Measurements from ENCODE around the gene TCERG1L.

The TCERG1L gene

DNA sequence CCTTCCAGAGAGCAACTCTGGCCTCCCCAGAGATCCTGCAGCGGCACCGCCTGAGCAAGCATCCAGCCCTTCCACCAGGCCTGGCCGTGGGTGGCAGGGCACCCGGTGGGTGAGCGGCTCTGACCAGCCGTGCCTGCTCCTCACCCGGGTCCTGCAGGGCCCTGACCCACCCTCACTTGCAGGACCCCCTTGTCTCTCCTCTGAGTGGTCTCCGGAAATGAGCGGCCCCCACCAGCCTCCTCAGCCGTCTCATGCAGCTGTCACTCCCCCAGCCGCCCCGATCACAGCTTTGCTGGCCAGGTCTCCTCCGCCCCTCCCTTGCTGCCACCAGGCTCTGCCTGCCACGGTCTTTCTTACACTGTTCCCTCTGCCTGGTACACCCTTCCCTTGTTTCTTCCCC, 218.2 kb downstream of the TCERG1L start:
- TF ChIP-seq EZH2phosphoT487 (conservative IDR thresholded peaks at IDR 0.05; ENCODE audit: low read length) (no peak), CTCF (IDR thresholded peaks at IDR 0.05; ENCODE audit: insufficient read depth, low read length, poor library complexity, severe bottlenecking) (no peak)
- H4K20me1 ChIP-seq (ENCODE audit: low read depth, low read length) = no peaks in the 10 kb centered on the region

DNA sequence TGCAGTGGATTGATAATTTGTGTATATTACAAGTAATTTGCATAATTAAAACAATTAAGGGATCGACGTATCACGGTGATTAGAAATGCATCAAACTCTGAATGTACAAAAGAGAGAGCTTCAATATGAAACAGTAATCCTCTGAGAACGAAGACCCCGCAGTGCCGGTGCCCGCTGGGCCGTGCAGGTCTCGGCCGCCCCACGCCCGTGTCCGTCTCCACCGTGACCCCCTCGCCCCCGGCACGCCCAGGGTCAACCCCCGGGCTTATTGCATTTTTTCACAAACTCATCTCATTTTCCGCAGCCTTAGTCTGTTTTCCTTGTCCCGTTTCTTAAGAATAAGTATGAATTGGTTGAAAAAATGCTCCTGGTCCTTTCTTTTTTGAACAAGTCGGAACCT, 218.6 kb downstream of the TCERG1L start:
- Histone ChIP-seq H3K27ac (ENCODE audit: low read depth, low read length) (no peak overlapping the region), H3K4me3 (ENCODE audit: insufficient read depth, low read length, poor library complexity, severe bottlenecking) (no peak overlapping the region), H3K4me2 (ENCODE audit: low read depth, low read length, poor library complexity, severe bottlenecking) (no peak overlapping the region), H3K9me3 (ENCODE audit: insufficient read depth, low read length) (no peaks in the 10 kb centered on the region), H3K27me3 (ENCODE audit: low read length) (no peaks in the 10 kb centered on the region), H3K79me2 (ENCODE audit: insufficient read depth, low read length) (no peaks in the 10 kb centered on the region), H4K20me1 (ENCODE audit: low read depth, low read length) (no peaks in the 10 kb centered on the region), H3K9ac (ENCODE audit: low read length) (no peak overlapping the region), H3K9me2 (replicated peaks; ENCODE audit: insufficient read depth, low read length) (no peaks in the 10 kb centered on the region), H3K36me3 (ENCODE audit: low read length) (no peaks in the 10 kb centered on the region), H2AFZ (ENCODE audit: low read depth, low read length, severe bottlenecking) (no peak overlapping the region), H3F3A (ENCODE audit: insufficient read depth) (no peaks in the 10 kb centered on the region)
- no peak for TF ChIP-seq CTCF (IDR thresholded peaks at IDR 0.05; ENCODE audit: insufficient read depth, low read length, poor library complexity, severe bottlenecking)
- TF ChIP-seq EZH2phosphoT487 (conservative IDR thresholded peaks at IDR 0.05; ENCODE audit: low read length) = no peak

More for the DNA sequence above, 218.2 kb downstream of the TCERG1L start:
- no peak overlapping the region for H2AFZ ChIP-seq (ENCODE audit: low read depth, low read length, severe bottlenecking)
- H3K27ac ChIP-seq (ENCODE audit: low read depth, low read length) = no peak overlapping the region
- H3F3A ChIP-seq (ENCODE audit: insufficient read depth) = no peaks in the 10 kb centered on the region
- no peaks in the 10 kb centered on the region for H3K9me3 ChIP-seq (ENCODE audit: insufficient read depth, low read length)
- H3K36me3 ChIP-seq (ENCODE audit: low read length) = no peaks in the 10 kb centered on the region
- no peak overlapping the region for H3K9ac ChIP-seq (ENCODE audit: low read length)
- H3K27me3 ChIP-seq (ENCODE audit: low read length) = no peaks in the 10 kb centered on the region
- no peaks in the 10 kb centered on the region for H3K9me2 ChIP-seq (replicated peaks; ENCODE audit: insufficient read depth, low read length)
- no peak overlapping the region for H3K4me2 ChIP-seq (ENCODE audit: low read depth, low read length, poor library complexity, severe bottlenecking)
- no peak overlapping the region for H3K4me3 ChIP-seq (ENCODE audit: insufficient read depth, low read length, poor library complexity, severe bottlenecking)
- H3K79me2 ChIP-seq (ENCODE audit: insufficient read depth, low read length) = no peaks in the 10 kb centered on the region

DNA sequence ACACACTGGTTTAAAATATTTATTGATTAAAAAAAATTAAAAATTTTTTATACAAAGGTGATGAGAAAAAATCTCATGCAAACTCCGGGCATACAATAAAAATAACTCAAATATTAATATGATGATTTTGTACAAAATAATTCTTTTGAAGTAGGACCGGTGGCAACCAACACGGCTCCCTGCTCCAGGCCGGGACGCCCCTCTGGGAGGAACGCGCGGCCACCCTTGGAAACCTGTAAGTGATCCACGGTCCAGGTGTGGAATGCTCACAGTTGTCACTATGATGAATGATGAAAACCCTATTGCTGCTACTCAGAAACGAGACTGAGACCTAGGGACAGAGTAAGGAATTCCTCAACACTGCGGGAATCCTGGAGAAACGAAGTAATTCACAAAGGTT, 219.1 kb downstream of the TCERG1L start:
- Histone ChIP-seq H3K9me2 (replicated peaks; ENCODE audit: insufficient read depth, low read length) (no peaks in the 10 kb centered on the region), H2AFZ (ENCODE audit: low read depth, low read length, severe bottlenecking) (no peak overlapping the region), H3K9me3 (ENCODE audit: insufficient read depth, low read length) (no peaks in the 10 kb centered on the region), H4K20me1 (ENCODE audit: low read depth, low read length) (no peaks in the 10 kb centered on the region), H3K4me3 (ENCODE audit: insufficient read depth, low read length, poor library complexity, severe bottlenecking) (no peak overlapping the region), H3K36me3 (ENCODE audit: low read length) (no peaks in the 10 kb centered on the region), H3K27me3 (ENCODE audit: low read length) (no peaks in the 10 kb centered on the region), H3K4me2 (ENCODE audit: low read depth, low read length, poor library complexity, severe bottlenecking) (no peak overlapping the region), H3K79me2 (ENCODE audit: insufficient read depth, low read length) (no peaks in the 10 kb centered on the region), H3K9ac (ENCODE audit: low read length) (no peak overlapping the region), H3K27ac (ENCODE audit: low read depth, low read length) (no peak overlapping the region), H3F3A (ENCODE audit: insufficient read depth) (no peaks in the 10 kb centered on the region)
- TF ChIP-seq EZH2phosphoT487 (conservative IDR thresholded peaks at IDR 0.05; ENCODE audit: low read length) (no peak), CTCF (IDR thresholded peaks at IDR 0.05; ENCODE audit: insufficient read depth, low read length, poor library complexity, severe bottlenecking) (no peak)

Measured in SU-DHL-6 (cell line).